Mucosa of descending colon (tissue), 3 donors: ENCODE measurements around the gene SMAD4. TPM values are rescaled to one million over a fixed set of nuclear protein-coding genes. Genes with fewer than 3 reads are reported as not detected.

Experiments used
- ATAC-seq: fragments of 200-7000 bp; cut with Tn5 transposase; one replicate; pipeline ENCODE4 v1.9.1; 2020; ENCODE audit warnings: mild to moderate bottlenecking, moderate library complexity
- DNase-seq, 3 donors: peaks; one replicate each; pipeline ENCODE4 v3.0.0-alpha.2; 2020
- H3K36me3 ChIP-seq: fragments of 200-600 bp; one replicate; pipeline ENCODE4 v1.8.0; 2021; ENCODE audit warnings: low read depth, mild to moderate bottlenecking
- H3K4me1 ChIP-seq: fragments of 200-600 bp; one replicate; pipeline ENCODE4 v1.8.0; 2021; ENCODE audit warnings: low read depth, mild to moderate bottlenecking
- H3K4me3 ChIP-seq: fragments of 200-600 bp; one replicate; pipeline ENCODE4 v1.8.0; 2021; ENCODE audit warnings: mild to moderate bottlenecking
- H3K9me3 ChIP-seq: fragments of 200-600 bp; one replicate; pipeline ENCODE4 v1.8.0; 2021; ENCODE audit warnings: mild to moderate bottlenecking
- intact Hi-C, 2 donors: fragments of 100-400 bp; cut with DNase I in 1 of 2; cut with micrococcal nuclease in 1 of 2; formaldehyde crosslinking; loops; one replicate each; pipeline versions ENCODE4 v1.11.0 to v1.11.1; 2022; cut with DNase I, micrococcal nuclease
- total RNA-seq, 3 donors: library from RNA; stranded (reverse); fragmentation: NEBNext Ultra II Directional in 2 of 3; extraction: Animal tissue kit (Norgen Biotek cat#: 25700) in 2 of 3; gene quantifications; one replicate each; pipeline versions ENCODE4 v1.2.1 to v1.2.4, GENCODE V29; 2021 to 2023
- TF ChIP-seq, protein P1 (sequence below): fragments of 200-600 bp; IDR thresholded peaks from one replicate; pipeline ENCODE4 v1.8.0; 2022; ENCODE audit warnings: antibody characterized with exemption, mild to moderate bottlenecking
- donor health status: DM: no; HTN: no; CAD: no; lungs with moderate emphysema.
- donor health status: DM: no; HTN: no; CAD: no.
- donor health status: DM: no; HTN: yes; CAD: no.

The SMAD4 gene
- total RNA-seq, 3 donors from 2014 or later, result 78.7 to 131 (median 93.1) TPM

DNA sequence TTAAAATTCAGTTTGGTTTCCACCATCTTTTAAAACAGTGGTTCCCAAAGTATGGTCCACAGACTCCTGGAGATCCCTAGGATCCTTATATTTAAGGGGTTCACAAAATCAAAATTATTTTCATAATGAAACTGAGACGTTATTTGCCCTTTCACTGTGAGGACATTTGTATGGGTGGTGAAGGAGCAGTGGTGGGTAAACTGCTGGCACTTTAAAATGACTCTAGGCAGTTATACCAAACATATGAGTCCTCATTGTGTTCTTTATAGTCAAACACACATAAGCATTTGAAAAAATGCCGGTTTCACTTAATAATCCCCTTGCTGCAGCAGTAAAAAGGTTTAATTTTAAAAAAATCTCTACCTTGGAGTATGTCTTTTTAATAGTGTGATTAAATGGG, 7.2 kb downstream of the SMAD4 start:
- H3K4me1 ChIP-seq, result peaks cover 35% of the 10 kb centered on the region

DNA sequence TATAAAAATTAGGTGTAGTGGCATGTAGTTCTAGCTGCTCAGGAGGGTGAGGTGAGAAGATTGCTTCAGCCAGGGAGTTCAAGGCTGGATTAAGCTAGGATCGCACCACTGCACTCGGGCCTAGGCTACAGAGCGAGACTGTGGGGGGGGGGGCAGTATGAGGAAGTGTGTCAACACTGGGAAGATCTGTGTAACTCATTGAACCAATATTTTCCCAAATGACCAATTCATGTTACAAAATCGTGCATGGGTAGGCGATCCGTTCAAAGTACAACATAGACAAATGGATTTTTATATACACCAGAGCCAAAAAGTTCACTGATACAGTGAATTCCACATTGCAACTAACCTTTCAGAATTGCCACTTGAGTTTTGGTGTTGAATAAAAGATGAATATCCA, 8.1 kb downstream of the SMAD4 start:
- peak; percentile 67 for ATAC-seq
- Histone ChIP-seq H3K4me1 (peaks cover 41% of the 10 kb centered on the region), H3K36me3 (no peaks in the 10 kb centered on the region), H3K4me3 (no peak overlapping the region), H3K9me3 (no peaks in the 10 kb centered on the region)
- no peak for DNase-seq
- intact Hi-C loops, result loop anchor here in 1 of 2 donors (5.0 kb wide), 1 partner anchor 66 kb away; no protein-coding TSS in a partner anchor
- TF ChIP-seq, protein P1, sequence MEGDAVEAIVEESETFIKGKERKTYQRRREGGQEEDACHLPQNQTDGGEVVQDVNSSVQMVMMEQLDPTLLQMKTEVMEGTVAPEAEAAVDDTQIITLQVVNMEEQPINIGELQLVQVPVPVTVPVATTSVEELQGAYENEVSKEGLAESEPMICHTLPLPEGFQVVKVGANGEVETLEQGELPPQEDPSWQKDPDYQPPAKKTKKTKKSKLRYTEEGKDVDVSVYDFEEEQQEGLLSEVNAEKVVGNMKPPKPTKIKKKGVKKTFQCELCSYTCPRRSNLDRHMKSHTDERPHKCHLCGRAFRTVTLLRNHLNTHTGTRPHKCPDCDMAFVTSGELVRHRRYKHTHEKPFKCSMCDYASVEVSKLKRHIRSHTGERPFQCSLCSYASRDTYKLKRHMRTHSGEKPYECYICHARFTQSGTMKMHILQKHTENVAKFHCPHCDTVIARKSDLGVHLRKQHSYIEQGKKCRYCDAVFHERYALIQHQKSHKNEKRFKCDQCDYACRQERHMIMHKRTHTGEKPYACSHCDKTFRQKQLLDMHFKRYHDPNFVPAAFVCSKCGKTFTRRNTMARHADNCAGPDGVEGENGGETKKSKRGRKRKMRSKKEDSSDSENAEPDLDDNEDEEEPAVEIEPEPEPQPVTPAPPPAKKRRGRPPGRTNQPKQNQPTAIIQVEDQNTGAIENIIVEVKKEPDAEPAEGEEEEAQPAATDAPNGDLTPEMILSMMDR, result no peak

More for the DNA sequence above, 7.2 kb downstream of the SMAD4 start:
- Histone ChIP-seq H3K36me3 (no peaks in the 10 kb centered on the region), H3K9me3 (no peaks in the 10 kb centered on the region), H3K4me3 (no peak overlapping the region)
- no peak for DNase-seq
- TF ChIP-seq, protein P1, result no peak
- intact Hi-C loops, result loop anchor here in 1 of 2 donors (5.0 kb wide), 1 partner anchor 65 kb away; no protein-coding TSS in a partner anchor
- no peak for ATAC-seq

GRCh38 chr18:51039138-51040112, 9.4 kb downstream of the SMAD4 start:
- TF ChIP-seq, protein P1, result no peak
- DNase-seq (no peak), ATAC-seq (no peak)
- peaks cover 48% of the 10 kb centered on the region for H3K4me1 ChIP-seq
- intact Hi-C loops, result loop anchor here in 1 of 2 donors (5.0 kb wide), 1 partner anchor 67 kb away; no protein-coding TSS in a partner anchor
- H3K9me3 ChIP-seq, result no peaks in the 10 kb centered on the region
- no peaks in the 10 kb centered on the region for H3K36me3 ChIP-seq
- H3K4me3 ChIP-seq, result no peak overlapping the region

- H3K4me3 ChIP-seq, result no peak overlapping the region
- ATAC-seq (no peak), DNase-seq (no peak)
- TF ChIP-seq, protein P1, result no peak
- H3K9me3 ChIP-seq, result no peaks in the 10 kb centered on the region
- intact Hi-C loops, result no loop called here
- H3K4me1 ChIP-seq, result peaks cover 57% of the 10 kb centered on the region
- H3K36me3 ChIP-seq, result no peaks in the 10 kb centered on the region
These were observed 11.8 kb downstream of the SMAD4 start for GRCh38 chr18:51041677-51042352.

DNA sequence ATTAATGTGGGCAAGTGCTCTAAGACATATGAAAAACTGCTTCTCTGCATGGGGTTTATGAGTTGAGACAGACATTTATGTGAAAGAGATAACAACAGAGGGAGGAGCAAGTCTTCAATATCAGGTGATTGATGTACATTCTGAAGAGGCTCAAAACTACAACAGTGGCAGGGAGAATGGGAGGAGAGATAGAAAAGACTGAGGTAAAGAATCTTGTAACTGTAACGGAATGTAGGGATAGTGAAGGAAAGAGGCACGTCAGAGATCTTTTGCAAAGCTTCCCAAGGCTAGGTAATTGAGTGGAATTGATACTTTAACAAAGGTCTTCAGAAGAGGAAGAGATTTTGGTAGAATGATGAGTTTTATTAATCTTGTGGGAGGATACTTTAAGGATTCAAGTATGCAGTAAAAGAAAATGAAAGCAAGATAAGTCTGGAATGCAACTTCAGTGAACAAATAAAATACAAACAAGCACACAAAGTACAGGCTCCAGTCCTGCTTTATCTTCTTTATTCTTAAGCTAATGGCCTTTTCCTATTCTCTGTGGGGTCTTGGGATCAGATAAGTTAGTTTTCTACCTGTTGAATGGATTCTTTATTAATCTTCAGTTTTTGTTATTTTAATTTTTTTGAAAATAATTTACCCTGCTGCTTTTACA, 15.0 kb downstream of the SMAD4 start:
- ATAC-seq (peak; percentile 27), DNase-seq (no peak)
- H3K4me1 ChIP-seq, result peaks cover 28% of the 10 kb centered on the region
- TF ChIP-seq, protein P1, result no peak
- no peaks in the 10 kb centered on the region for H3K9me3 ChIP-seq
- no peak overlapping the region for H3K4me3 ChIP-seq
- H3K36me3 ChIP-seq, result no peaks in the 10 kb centered on the region
- intact Hi-C loops, result no loop called here
